Measurements from ENCODE around the gene IGHMBP2.

DNA sequence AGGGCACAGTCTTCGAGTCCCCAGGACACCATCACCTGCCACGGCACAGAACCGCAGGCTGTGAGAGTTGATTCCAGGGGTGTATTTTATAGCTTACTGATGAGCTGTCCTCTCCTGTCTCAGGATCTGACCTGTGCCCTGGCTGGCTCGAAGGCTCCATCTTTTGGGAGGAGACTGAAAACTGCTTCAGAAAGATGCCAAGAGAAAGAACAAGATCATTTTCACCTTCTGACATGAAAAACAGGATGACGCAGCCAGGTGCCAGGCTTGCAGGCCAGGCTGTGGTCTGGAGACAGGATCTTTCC is 74.9 kb downstream of the IGHMBP2 start:
- TF ChIP-seq POLR2AphosphoS5 (IDR thresholded peaks at IDR 0.05) (no peak), POLR2A (IDR thresholded peaks at IDR 0.05) (no peak), CTCF (IDR thresholded peaks at IDR 0.05) (no peak)
